HG03521 (cell line): ENCODE measurements around the gene CEBPE.

Experiments used
- ATAC-seq: cut with Tn5 transposase; IDR thresholded peaks from one replicate; pipeline ENCODE4 v1.9.1; 2021; ENCODE audit warnings: mild to moderate bottlenecking, moderate library complexity; ENCODE audit not compliant: unreplicated experiment

CEBPE gene

DNA sequence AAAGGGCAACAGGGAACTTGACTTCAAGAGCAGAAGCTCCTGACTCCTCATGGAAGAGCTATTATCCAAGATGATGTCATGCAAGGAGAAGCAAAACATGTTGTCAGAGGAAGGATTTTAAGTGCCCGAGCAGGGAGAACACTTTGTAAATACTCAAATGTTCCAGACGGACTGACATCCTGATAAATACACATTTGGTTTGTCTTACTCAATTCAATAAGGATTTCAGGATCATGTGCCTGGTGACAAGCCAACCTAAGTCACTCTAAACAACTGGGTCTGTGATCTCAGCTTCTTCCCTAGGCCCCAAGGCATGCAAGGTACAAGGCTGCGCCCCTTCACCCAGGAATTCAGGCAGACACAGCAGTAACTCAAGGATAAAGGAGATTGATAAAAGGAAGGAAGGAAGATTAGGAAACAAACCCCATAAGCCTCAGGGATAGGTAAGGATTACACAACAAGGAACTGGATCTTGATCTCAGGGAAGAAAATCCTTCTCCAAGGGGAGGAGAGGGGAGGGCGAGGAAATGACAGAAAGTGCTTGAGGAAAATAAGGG lies 26.8 kb upstream of the CEBPE start:
- ATAC-seq: no peak

DNA sequence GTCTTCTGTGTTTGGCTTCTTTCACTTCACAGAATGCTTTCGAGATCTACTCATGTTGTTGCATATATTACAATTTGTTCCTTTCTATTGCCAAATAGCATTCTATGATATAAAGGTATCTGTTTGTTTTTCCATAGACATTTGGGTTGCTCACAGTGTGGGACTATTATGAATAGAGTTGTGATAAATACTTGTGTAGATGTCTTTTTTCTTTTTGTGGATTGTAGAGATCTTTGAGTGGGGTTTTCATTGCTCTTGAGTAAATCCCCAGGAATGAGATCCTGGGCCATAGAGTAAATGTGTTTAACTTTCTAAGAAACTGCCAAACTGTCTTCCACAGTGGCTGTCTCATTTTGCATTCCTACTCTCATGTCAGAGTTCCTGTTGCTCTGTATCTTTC lies 24.9 kb upstream of the CEBPE start:
- no peak for ATAC-seq

DNA sequence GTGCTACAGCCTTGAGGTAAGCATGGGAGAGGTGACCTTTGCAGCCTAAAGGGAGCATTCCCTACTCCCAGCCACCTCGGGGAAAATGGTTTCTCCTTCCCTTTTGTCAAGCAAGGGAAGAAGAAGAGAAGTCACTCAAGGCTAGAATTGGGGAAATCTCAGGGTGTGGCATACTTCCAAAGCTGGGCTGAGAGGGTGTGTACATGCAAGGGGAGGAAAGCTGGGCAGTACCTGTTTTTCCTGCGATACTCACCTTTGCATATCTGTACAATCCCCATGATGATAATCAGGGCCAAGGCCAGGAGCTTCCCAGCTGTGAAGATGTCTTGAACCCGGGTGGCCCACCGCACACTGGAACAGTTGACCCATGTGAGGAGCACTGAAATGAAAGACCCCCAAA lies 23.8 kb upstream of the CEBPE start:
- no peak for ATAC-seq

DNA sequence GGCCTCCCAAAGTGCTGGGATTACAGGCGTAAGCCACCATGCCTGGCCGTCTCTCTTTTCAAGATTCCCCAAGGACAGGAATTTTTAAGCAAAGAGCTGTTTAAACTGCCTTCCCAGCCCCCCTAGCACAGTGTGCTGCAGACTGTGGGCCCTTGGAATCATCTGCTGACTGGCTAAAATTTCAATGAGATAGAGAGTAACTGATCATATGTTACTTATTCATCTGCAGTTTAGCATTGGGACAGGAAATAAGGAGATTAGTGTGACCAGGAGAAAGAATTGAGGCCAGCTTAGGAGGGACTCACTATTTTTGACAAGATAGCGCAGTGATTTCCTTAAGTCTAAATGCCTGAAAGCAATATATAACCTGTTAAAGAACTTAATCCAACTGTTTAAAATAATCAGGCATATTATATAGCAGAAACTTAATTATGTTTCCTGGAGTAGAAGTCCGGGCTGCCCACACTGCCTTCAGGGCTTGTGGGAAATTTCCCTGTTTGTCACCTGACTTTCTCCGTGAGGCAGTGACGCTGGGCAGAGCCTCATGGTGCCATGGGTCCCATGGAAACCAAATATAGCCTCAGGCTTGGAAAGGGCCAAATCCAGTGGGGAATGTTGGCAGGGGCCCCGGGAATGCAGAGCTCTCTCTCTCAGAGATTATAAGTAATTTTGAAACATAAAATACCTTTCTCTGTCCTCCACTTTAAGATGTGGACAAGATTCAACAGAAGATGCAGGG lies 22.8 kb upstream of the CEBPE start:
- no peak for ATAC-seq

DNA sequence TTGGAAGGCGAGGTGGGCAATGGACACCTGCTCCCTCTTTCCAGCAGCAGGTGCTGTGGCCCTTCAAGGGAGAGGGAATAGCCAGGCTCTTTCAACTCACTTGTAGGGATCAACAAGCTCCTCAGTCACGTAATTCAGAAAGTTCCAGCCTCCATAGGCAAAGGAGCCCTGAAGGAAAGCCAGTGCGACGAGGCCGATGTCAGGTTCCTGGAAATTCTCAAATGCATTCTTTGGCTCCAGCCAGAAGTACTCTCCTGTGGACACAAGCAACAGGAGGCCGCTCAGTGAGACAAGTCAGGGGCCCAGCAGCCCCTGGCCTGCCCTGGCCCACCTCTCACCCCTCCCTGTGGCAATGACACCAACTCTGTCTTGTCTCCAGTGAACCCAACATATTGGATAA lies 21.3 kb upstream of the CEBPE start:
- ATAC-seq: no peak

DNA sequence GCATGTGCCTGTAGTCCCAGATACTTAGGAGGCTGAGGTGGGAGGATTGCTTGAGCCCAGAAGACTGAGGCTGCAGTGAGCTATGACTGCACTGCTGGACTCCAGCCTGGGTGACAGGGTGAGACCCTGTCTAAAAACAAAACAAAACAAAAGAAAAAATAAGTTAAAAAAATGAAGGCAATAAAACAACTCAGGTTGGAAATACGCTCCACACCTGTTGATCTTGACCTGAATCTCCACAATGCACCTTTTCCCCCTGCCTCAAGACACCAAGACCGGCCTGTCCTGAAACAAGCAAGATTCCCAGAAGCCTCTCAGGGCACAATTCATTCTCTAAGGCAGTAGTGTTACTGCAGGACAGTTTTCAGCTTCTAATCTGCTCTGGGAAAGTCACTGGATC lies 20.8 kb upstream of the CEBPE start:
- no peak for ATAC-seq

DNA sequence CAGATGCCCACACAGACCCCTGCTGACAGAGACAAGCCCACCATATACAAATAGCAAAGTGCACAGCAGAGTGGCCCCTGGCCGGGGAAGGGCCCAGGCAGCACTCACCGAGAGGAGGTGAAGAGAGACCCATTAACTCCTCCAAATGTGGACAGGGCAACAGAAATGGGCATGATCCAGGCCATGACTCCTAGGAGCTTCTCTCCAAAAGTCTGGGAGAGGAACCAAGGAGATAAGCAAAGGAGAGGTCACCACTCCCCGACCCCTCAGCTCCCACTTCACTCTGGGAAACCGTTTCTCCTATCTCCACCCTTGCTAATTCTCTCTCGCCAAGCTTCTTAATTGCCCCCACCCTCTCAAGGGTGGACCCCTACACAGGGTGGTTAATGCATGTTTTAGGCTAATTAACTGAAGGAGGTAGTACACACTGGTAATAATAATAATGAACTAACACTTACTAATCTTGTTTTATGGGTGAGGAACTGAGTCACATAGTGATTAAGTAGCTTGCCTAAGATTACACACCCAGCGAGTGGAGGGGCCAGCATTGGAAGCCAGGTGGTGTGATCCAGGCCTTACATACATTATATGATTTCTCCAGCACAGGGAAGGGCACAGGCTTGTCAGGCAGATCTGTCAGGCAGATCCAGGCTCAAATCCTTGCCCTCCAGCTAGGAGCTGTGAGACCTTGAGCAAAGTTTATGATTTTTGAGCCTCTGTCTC lies 18.9 kb upstream of the CEBPE start:
- no peak for ATAC-seq

DNA sequence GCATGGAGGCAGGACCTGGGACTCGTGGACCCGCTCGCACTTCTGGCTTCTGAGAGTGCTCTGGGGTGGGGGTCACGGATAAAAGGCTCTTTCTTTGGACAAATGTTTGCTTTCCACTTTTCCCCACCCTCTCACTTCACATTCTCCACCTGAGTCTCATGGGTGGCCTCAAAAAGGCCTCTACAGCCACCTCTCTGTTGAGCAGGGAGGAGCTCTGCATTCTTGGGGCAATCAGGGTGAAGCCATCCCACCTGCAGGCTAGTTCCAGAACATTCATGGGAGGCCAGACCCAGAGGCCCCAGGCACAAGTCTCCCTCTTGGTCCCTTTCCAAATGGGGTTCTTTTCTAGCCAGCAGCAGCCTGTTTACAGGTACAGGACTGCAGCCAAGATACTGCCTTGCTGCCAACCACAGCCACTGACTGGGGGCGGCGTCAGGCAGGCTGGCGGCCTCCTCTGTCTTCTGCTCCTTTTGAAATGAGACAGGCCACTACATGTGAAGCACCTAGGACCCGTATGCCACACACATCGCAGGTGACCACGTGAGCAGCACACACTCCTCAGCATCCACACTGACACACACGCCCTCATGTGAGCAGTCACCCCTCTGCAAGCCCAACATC lies 18.2 kb upstream of the CEBPE start:
- ATAC-seq: no peak

DNA sequence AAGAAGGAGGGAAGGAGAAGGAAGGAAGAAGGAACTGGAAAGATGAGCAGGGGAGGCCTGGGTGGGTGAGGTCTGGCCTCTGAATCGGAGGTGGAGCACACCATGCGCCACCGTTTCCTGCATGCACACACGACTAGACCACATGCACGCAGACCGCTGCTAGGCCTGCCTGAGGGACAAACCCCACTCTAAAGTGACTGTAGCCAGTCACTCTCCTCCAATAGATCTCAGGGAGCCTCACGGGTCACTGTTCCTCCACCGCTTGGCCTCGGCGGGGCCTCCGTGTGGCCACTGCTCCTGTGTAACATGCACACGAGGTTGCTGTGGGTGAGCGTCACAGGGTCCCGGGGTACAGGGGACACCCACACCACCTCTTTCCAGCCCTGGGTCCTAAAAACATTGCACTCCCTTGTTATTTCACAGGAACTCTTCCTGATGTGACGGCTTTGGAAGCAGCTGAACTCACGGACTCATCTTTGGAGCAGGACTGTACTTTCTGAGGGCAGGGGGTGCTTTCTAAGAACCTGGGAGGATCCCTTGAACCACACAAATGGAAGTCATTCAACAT lies 17.6 kb upstream of the CEBPE start:
- no peak for ATAC-seq

DNA sequence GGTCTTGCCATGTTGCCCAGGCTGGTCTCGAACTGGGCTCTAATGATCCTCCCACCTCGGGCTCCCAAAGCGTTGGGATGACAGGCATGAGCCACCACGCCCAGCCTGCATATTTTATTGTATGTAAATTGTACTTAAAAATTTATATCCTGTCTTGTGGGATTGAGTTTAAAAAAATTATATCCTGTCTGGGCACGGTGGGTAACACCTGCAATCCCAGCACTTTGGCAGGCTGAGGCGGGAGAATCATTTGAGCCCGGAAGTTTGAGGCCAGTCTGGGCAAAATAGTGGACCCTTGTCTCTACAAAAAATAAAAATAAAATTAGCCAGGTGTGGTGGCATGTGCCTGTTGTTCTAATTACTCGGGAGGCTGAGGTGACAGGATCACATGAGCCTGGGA lies 13.9 kb upstream of the CEBPE start:
- ATAC-seq: no peak

DNA sequence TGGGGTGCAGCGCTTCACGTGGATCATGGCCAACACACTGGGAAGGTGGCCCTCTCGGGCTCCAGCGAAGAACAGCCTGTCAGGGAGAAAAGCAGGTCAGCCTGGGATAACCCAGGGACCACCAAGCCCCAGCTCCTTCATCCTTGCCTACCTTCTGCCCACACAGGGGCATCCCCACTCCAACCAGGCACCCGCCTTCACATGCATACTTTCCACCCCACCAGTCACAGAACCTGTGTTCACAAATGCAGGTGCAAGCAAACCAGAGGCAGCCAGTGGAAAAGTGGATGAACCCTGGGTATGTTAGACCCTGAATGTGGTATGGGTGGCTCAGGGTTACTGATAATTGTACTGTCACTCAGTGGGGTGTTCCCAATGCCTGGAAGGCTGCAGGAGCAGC lies 12.4 kb upstream of the CEBPE start:
- no peak for ATAC-seq

DNA sequence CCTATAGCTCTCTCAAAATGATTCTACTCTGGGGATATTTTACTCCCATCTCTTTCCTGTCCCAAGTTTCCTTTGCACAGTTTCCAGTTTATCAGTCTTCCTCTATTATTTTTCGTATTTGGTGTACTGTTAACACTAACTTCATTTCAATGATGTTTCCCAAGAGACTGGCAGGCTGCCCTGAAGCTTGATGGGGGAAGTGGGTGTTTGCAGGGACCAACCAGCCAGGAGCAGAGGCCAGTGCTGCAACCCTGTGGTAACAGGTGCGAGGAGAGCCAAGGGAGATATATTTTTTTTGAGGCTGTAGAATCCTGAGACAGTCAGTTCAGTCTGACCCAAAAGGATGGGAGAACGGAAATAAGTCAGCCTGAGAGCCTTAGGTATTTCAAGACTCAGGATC lies 11.8 kb upstream of the CEBPE start:
- ATAC-seq: no peak

DNA sequence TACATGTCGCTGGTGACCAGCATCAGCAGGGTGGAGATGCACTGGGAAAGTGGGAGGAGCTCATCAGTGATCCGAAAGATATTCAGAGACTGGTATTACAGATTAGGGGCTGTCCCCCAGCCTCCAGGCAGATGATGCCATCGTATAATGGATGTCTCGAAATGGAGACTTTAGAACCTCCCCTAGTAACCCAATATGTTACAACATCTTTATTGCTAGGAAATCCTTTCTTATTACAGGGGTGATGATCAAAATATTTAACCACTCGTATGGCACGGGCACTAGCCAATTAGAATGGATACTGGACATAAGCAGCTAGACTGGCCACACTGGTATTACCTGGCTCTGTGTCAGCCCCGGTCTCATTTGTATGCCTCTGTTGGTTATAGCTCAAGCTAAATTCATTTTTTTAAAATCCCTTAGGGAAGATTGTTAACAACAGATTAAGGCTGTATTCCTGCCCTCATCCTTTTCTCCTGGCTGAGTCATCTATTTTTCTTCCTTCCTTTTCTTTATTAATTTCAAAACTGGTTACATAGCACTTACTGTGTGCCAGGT lies 10.8 kb upstream of the CEBPE start:
- no peak for ATAC-seq

DNA sequence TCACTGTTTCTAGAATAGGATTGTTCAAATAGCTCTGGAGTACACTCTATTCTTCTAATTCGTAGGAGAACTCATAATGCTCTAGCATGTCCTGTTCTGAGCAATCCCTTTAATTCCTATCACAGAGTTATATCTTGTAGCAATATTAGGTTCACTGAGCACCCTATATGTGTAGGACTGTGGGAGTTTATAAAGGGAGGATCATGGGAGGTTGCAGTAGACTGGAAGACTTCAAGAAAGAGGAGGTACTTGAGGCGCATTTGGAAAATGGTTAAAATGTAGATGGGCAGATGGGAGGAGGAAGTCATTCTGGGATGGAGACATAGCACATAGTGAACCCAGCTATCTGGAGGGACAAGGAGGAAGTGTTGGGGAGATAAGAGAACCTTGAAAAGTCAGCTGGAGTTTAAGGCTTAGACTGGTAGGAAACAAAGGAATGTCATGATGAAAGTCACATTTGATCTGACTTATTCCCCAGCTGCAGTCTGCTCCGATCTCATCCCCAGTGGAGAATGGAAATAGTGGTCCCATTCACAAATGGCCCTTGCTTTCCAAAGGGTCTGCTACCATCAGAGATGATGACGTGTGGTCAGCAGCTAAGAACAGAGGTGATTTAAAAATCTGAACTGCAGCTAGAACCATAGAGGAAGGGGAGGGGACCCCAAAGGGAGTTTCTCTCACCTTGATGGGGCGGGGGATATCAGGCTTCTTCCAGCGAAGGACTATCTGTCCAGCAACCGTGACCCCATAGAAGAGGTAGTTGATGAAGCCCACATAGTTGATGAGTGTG lies 10.1 kb upstream of the CEBPE start:
- ATAC-seq: no peak

DNA sequence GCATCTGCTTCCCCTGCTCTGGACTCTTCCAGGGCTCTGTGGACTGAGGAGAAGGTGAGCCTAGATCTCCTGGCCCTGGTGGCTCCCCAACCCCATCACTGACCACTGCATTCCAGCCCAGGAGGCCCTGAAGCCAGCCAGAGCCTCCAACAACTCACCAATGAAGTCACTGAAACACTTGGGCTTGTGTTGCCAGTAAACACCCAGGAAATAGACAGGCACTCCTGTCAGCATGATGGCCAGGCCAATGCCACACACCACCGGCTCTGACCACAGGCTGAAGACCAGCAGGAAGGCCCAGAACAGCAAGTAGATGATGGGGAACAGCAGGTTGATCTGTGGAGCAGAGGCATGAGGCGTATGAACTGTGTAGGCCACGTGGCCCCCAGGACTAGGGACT lies 8.8 kb upstream of the CEBPE start:
- ATAC-seq: no peak

DNA sequence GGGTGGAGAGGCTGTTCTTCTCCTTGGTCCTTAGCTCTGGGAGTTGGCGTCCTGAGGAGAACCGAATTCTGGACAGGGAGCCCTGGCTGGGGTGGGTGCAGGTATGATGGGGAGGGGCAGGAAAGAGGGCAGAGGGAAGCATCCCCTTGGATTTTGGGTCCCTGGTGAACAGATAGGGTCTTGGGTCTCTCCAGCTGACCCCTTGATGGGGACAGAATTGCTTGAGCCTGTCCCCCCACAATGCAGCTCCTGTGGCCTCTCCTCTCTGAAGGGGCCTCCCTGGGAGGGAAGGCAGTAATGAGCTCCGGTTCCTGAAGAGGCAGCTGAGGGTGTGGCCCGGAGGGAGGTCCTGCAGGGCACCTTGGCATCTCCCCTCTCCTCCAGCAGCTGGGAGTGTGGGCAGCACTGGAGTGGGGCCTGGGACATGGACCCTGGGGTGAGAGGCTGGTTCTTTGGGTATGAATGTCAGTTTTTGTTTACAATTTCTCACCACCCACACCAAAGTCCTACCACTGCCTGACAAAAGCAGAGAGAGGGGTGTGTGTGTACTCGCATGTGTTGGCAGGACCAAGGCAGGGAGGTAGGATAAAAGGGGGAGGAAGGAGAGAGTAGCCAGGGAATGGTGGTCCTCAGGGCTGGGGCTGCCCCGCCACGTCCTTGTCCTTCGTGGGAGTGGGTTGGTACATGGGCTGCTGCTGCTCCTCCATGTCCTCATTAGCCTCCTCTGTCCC lies 7.7 kb upstream of the CEBPE start:
- no peak for ATAC-seq

DNA sequence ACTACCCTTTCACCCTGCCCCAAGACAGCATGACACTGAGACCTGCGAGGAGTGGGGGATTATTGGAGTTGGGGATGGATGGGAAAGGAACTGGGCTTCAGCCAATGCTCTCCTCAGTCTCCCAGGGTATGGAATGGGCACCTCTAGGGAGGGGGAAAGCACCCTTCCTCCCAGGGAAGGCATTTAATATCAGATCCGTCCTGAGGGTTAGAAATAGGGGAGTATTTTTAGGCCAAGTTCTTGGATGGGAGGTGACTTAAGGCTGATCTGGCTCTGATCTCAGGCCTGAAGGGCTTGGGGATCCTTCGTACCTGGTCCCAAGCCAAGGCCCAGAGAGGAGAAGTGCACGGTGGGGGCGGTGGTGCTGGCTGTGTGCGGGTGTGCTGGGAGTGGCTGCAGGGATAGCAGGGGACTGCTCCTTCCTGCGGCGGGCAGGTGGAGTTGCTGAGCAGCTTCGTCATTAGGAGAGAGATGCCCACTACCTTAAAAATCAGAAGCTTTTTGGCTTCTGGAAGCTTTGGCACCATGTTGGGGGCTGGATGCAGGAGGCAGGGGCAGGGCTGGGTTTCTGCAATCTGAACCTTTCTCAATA lies 7.0 kb upstream of the CEBPE start:
- no peak for ATAC-seq

DNA sequence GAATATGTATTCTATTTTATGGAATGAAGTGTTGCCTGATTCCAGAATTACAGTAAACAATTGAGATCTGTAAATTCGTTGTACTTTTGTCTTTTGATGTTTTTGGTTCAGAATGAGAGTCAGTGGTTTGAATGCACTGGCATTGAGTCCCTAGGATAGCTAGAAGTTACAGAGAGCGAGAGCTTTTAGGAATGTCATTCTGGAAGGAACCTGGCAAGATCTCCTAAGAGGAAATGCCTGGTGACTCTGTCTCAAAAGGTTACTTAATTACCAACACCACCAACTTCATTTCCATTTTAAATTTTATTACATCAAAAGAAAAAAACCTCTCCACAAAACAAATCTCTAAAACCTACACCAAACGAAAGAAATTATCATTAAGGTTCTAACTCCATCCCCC lies 6.0 kb upstream of the CEBPE start:
- no peak for ATAC-seq

DNA sequence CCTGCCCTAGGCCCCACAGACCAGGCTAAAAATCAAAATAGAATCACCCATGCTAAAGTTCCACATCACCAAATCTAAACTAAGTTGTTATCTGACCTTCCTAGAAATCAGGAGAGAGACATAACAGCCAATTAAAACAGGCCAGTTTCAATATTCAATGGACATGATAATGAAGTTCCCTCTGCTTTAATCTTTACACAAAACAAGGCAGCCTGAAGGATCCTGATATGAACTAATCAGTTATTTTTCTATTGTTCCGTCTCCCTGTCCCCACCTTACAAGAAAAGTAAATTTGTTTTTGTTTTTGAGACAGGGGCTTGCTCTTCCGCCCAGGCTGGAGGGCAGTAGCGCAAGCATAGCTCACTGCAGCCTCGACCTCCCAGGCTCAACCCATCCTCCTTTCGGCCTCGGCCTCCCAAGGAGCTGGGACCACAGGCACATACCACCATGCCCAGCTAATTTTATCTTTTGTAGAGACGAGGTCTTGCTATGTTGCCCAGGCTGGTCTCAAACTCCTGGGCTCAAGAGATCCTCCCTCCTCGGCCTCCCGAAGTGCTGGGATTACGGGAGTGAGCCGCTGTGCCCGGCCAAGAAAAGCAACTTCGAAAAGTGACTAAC lies 5.4 kb upstream of the CEBPE start:
- ATAC-seq: no peak
